Natural killer cell (primary cell): ENCODE results near the gene POLA1. TPM values are rescaled to one million over a fixed set of nuclear protein-coding genes. Genes with fewer than 3 reads are reported as not detected.

Experiments
- ATAC-seq, 3 donors: fragments of 150-1000 bp in 2 of 3; fragments of 200-7000 bp in 1 of 3; cut with Tn5 transposase; 1 replicate in 1 of 3; 2 replicates in 2 of 3; pipeline ENCODE4 v1.10.0; 2021; ENCODE audit warnings: mild to moderate bottlenecking in 2 of 3, moderate library complexity in 2 of 3
- DNase-seq, 2 donors: peaks; one replicate each; pipeline versions ENCODE4 v3.0.0 to v3.0.0-alpha.2; 2013 to 2021; ENCODE audit warnings: mixed read lengths in 1 of 2
- H3K27ac ChIP-seq: one replicate; pipeline ENCODE4 v1.5.1; 2013; ENCODE audit warnings: mild to moderate bottlenecking, low read length
- H3K27me3 ChIP-seq: one replicate; pipeline ENCODE4 v1.6.1; 2013; ENCODE audit warnings: low read length; ENCODE audit not compliant: control insufficient read depth, insufficient read depth
- H3K36me3 ChIP-seq: one replicate; pipeline ENCODE4 v1.6.1; 2013; ENCODE audit warnings: low read length; ENCODE audit not compliant: control insufficient read depth, insufficient read depth
- H3K4me1 ChIP-seq: one replicate; pipeline ENCODE4 v1.6.1; 2013; ENCODE audit warnings: low read length; ENCODE audit not compliant: control insufficient read depth, insufficient read depth
- H3K4me3 ChIP-seq: one replicate; pipeline ENCODE4 v1.5.1; 2013; ENCODE audit warnings: low read length
- H3K9me3 ChIP-seq: one replicate; pipeline ENCODE4 v1.6.1; 2013; ENCODE audit warnings: low read length; ENCODE audit not compliant: control insufficient read depth, insufficient read depth
- H3K27ac Mint-ChIP-seq, 2 donors: one replicate each; pipeline ENCODE4 v1.8.0; 2022; ENCODE audit warnings: mild to moderate bottlenecking in 2 of 2, mixed read lengths in 2 of 2, moderate library complexity in 1 of 2
- H3K27me3 Mint-ChIP-seq, 2 donors: one replicate each; pipeline ENCODE4 v1.8.0; 2022; ENCODE audit warnings: low read depth in 2 of 2, mixed read lengths in 2 of 2
- H3K36me3 Mint-ChIP-seq: one replicate; pipeline ENCODE4 v1.8.0; 2022; ENCODE audit warnings: mixed read lengths
- H3K4me1 Mint-ChIP-seq, 2 donors: one replicate each; pipeline ENCODE4 v1.8.0; 2022; ENCODE audit warnings: mixed read lengths in 2 of 2
- H3K4me3 Mint-ChIP-seq: one replicate; pipeline ENCODE4 v1.8.0; 2022; ENCODE audit warnings: mild to moderate bottlenecking, moderate library complexity, mixed read lengths
- H3K9me3 Mint-ChIP-seq, 2 donors: one replicate each; pipeline ENCODE4 v1.8.0; 2022; ENCODE audit warnings: mixed read lengths in 2 of 2
- CTCF ChIP-seq: fragments of 200-600 bp; IDR thresholded peaks from one replicate; pipeline ENCODE4 v1.8.0; 2022; ENCODE audit warnings: antibody characterized with exemption
- WGBS: methylation state at CpG from one replicate; pipeline ENCODE4 v1.1.7; 2013; ENCODE audit warnings: missing lambda C conversion rate; ENCODE audit not compliant: insufficient coverage; 5-methylcytosine and 5-hydroxymethylcytosine counted together
- intact Hi-C: fragments of 100-400 bp; cut with micrococcal nuclease; formaldehyde crosslinking; loops from one replicate; pipeline ENCODE4 v1.14.2; 2022
- total RNA-seq, 4 donors: library from RNA; stranded (reverse); fragments of 120-200 nt in 1 of 4; gene quantifications; one replicate each; pipeline versions ENCODE4 v1.2.3 to v1.2.4, GENCODE V29; 2013 to 2022

POLA1 gene
- total RNA-seq, 3 donors from 2014 or later (not counting 1 experiment from before 2014, with no cell fraction given): 11.1 to 12.6 (median 11.3) TPM

DNA sequence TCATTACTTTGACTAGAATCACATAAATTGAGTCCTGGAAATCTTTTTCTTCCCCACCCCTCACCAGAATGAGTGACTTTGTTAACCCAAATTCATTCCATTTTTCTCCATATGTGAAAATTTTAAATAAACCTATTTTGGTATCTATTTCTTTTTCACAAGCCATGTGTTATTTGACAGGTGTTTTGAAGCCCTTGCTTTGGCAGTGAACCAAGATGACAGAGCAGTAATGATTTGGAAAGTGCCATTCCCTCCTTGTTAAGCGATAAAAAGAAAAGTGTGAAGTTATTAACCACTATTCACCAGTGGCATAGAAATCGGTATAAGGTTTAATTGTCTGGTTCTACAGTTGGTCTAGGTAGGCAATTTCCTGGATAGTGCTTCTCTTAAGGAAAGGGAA lies 66.1 kb downstream of the POLA1 start:
- H3K4me3 Mint-ChIP-seq: no peak overlapping the region
- WGBS: 80% methylated on average over 1 of the region's 2 CpGs

DNA sequence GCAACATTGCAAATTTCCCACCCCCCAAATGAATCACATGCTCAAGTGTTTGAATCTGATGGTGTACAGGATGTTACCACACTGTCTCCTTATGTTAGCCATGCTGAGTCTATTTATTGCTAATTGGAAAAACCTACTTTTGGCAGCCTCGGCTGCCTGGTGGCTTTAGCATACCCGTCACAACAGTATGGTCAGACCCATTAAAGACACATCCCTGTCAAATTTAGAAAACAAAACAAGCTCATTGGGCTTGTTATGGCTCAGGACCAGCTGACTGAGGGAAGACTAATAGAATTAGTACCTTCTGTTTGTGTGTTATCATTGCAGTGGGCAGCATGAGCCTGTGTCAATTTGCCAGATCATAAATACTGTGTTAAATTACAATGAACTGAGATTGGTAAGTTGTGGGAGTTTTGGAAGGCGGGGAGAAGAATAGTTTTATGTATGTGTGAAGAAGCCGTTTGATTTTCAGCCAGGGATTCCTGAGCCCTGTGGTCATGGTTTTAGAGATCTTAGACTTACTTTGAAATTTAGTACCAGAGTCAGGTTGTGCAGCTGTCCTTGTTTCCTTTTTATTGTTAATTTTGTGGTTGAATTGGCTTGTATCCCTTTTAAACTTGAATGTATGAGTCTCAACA lies 66.8 kb downstream of the POLA1 start:
- Mint-ChIP-seq H3K4me1 (peaks cover 0 to 11% of the 10 kb centered on the region in 2 donors), H3K36me3 (no peaks in the 10 kb centered on the region), H3K27me3 (no peaks in the 10 kb centered on the region), H3K9me3 (no peaks in the 10 kb centered on the region), H3K4me3 (no peak overlapping the region), H3K27ac (peak overlapping the region in 1 of 2 donors; percentile 77)
- intact Hi-C loops: no loop called here
- 70% methylated on average over 2 of the region's 4 CpGs for WGBS
- Histone ChIP-seq H3K36me3 (no peaks in the 10 kb centered on the region), H3K4me3 (no peak overlapping the region), H3K9me3 (no peaks in the 10 kb centered on the region), H3K27me3 (no peaks in the 10 kb centered on the region), H3K4me1 (no peaks in the 10 kb centered on the region), H3K27ac (no peak overlapping the region)
- no peak for DNase-seq
- no peak for ATAC-seq
- no peak for TF ChIP-seq CTCF

More for the DNA sequence above, 66.1 kb downstream of the POLA1 start:
- no peak for TF ChIP-seq CTCF
- Mint-ChIP-seq H3K27ac (no peak overlapping the region), H3K36me3 (no peaks in the 10 kb centered on the region), H3K9me3 (no peaks in the 10 kb centered on the region), H3K27me3 (no peaks in the 10 kb centered on the region), H3K4me1 (peaks cover 0 to 11% of the 10 kb centered on the region in 2 donors)
- H3K9me3 ChIP-seq: no peaks in the 10 kb centered on the region
- no peaks in the 10 kb centered on the region for H3K36me3 ChIP-seq
- H3K27ac ChIP-seq: no peak overlapping the region
- H3K4me1 ChIP-seq: no peaks in the 10 kb centered on the region
- intact Hi-C loops: no loop called here
- ATAC-seq (no peak), DNase-seq (no peak)
- H3K27me3 ChIP-seq: no peaks in the 10 kb centered on the region
- H3K4me3 ChIP-seq: no peak overlapping the region

- Histone ChIP-seq H3K36me3 (no peaks in the 10 kb centered on the region), H3K4me3 (no peak overlapping the region), H3K4me1 (no peaks in the 10 kb centered on the region), H3K9me3 (no peaks in the 10 kb centered on the region), H3K27me3 (no peaks in the 10 kb centered on the region), H3K27ac (no peak overlapping the region)
- Mint-ChIP-seq H3K4me3 (no peak overlapping the region), H3K27me3 (no peaks in the 10 kb centered on the region), H3K4me1 (peaks cover 0 to 11% of the 10 kb centered on the region in 2 donors), H3K27ac (no peak overlapping the region), H3K9me3 (no peaks in the 10 kb centered on the region), H3K36me3 (no peaks in the 10 kb centered on the region)
- 83% methylated on average over 6 of the region's 6 CpGs for WGBS
- TF ChIP-seq CTCF: no peak
- no peak for DNase-seq
- no peak for ATAC-seq
- intact Hi-C loops: no loop called here
These were observed 67.6 kb downstream of the POLA1 start for GRCh38 chrX:24761306-24761705.

DNA sequence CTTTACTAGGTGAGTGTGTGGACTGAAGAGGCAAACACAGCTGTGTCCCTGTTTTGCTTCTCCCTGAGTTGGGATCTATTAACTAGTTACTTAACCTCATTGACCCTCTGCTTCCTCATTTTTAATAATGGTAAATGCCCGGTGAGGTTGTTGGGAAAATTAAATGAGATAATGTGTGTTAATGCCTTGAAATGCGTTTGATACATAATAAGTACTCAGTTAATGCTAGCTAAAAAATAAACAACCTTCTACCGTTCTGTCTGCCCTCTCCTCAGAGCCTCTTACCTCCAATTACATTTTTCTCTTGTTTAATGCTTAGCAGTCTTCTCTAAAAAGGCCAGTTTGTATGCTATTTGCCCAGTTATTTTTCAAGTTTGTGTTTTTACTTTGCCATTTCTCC lies 70.3 kb downstream of the POLA1 start:
- 88% methylated on average over 1 of the region's 3 CpGs for WGBS

More for the DNA sequence above, 70.3 kb downstream of the POLA1 start:
- Mint-ChIP-seq H3K9me3 (no peaks in the 10 kb centered on the region), H3K36me3 (no peaks in the 10 kb centered on the region), H3K4me1 (peaks cover 0 to 11% of the 10 kb centered on the region in 2 donors), H3K27ac (no peak overlapping the region), H3K27me3 (no peaks in the 10 kb centered on the region), H3K4me3 (no peak overlapping the region)
- Histone ChIP-seq H3K27ac (no peak overlapping the region), H3K4me3 (no peak overlapping the region), H3K4me1 (no peaks in the 10 kb centered on the region), H3K9me3 (no peaks in the 10 kb centered on the region), H3K36me3 (no peaks in the 10 kb centered on the region), H3K27me3 (no peaks in the 10 kb centered on the region)
- intact Hi-C loops: no loop called here
- ATAC-seq (no peak), DNase-seq (no peak)
- no peak for TF ChIP-seq CTCF
